ENCODE results near the gene ABCG4. TPM values are rescaled to one million over a fixed set of nuclear protein-coding genes. Genes with fewer than 3 reads are reported as not detected.

ABCG4 gene
- total and polyA plus RNA-seq, 2 donors (not counting 1 experiment from before 2014, with no cell fraction given), result not detected

- Mint-ChIP-seq H3K9me3 (ENCODE audit: insufficient read depth) (no peaks in the 10 kb centered on the region), H3K27ac (no peak overlapping the region), H3K4me1 (peaks cover 4% of the 10 kb centered on the region), H3K4me3 (no peak overlapping the region), H3K27me3 (no peaks in the 10 kb centered on the region)
- H3K27ac ChIP-seq (ENCODE audit: low read length in 2 of 2), result no peak overlapping the region
- no peaks in the 10 kb centered on the region for H3K4me1 ChIP-seq (ENCODE audit: control insufficient read depth in 2 of 2, insufficient read depth in 2 of 2, low read length in 2 of 2)
- no peaks in the 10 kb centered on the region for H3K36me3 ChIP-seq (replicated peaks in 1 of 2; ENCODE audit: control extremely low read depth in 1 of 2, control insufficient read depth in 1 of 2, extremely low read depth in 1 of 2, insufficient read depth in 2 of 2, low read length in 1 of 2)
- no peaks in the 10 kb centered on the region for H3K9me3 ChIP-seq (ENCODE audit: control extremely low read depth in 1 of 3, control insufficient read depth in 2 of 3, insufficient read depth in 1 of 3, low read length in 2 of 3)
- intact Hi-C loops (cut with micrococcal nuclease), result no loop called here
- TF ChIP-seq CTCF (IDR thresholded peaks at IDR 0.05) (no peak), EZH2 (IDR thresholded peaks at IDR 0.05; ENCODE audit: borderline replicate concordance, insufficient read depth, low read depth, low read length, poor library complexity, severe bottlenecking) (no peak)
- no peak overlapping the region for H3K4me3 ChIP-seq (ENCODE audit: control extremely low read depth in 1 of 5, extremely low read depth in 1 of 5, insufficient read depth in 1 of 5, low read depth in 2 of 5, low read length in 4 of 5)
- no peaks in the 10 kb centered on the region for H3K27me3 ChIP-seq (replicated peaks in 1 of 4; ENCODE audit: control extremely low read depth in 1 of 4, control insufficient read depth in 3 of 4, insufficient read depth in 4 of 4, low read length in 3 of 4)
- 90% methylated on average over 8 of the region's 8 CpGs for WGBS (ENCODE audit: insufficient coverage)
- no peak overlapping the region for H2AFZ ChIP-seq (ENCODE audit: insufficient read depth, low read depth, low read length, poor library complexity, severe bottlenecking)
- DNase-seq, result no peak
- H3K79me2 ChIP-seq (ENCODE audit: control insufficient read depth, insufficient read depth, low read length), result no peaks in the 10 kb centered on the region
- no peak overlapping the region for H3K9ac ChIP-seq (ENCODE audit: low read length)
- ChIA-PET CTCF (interaction anchor here (1.3 kb wide), 1 partner anchor 25 kb away, joined by 4 read pairs; no protein-coding TSS in a partner anchor), POLR2A (no interaction called here)
- no peaks in the 10 kb centered on the region for H4K20me1 ChIP-seq (ENCODE audit: control insufficient read depth, insufficient read depth, low read length, poor library complexity, severe bottlenecking)
- no peak overlapping the region for H3K4me2 ChIP-seq (replicated peaks; ENCODE audit: low read depth, low read length, poor library complexity, severe bottlenecking)
- ATAC-seq (ENCODE audit: low read depth), result no peak
Measured at GRCh38 chr11:119188887-119189286, 40.0 kb downstream of the ABCG4 start.

DNA sequence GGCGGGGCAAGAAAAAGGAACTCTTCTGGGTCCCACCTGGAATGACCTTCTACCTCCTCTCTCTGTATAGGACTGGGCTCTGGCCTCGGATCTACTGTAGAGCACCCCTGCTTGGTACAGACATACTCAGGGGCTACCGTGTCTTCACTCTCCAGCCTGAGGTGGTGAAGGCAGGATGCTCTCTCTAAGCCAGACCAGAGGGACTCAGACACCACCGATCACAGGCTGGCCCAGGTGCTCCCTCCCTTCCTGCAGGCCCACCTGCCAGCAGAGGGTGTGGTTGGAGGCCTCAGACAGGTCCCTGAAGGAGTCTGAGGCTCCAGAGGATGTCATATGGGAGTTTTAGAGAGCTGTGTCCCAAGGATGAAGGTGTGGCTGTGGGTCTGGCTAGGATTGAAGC lies 40.5 kb downstream of the ABCG4 start:
- Histone ChIP-seq H3K27ac (ENCODE audit: low read length in 2 of 2) (no peak overlapping the region), H3K36me3 (replicated peaks in 1 of 2; ENCODE audit: control extremely low read depth in 1 of 2, control insufficient read depth in 1 of 2, extremely low read depth in 1 of 2, insufficient read depth in 2 of 2, low read length in 1 of 2) (no peaks in the 10 kb centered on the region), H3K9ac (ENCODE audit: low read length) (no peak overlapping the region), H3K4me2 (replicated peaks; ENCODE audit: low read depth, low read length, poor library complexity, severe bottlenecking) (no peak overlapping the region), H3K4me1 (ENCODE audit: control insufficient read depth in 2 of 2, insufficient read depth in 2 of 2, low read length in 2 of 2) (no peaks in the 10 kb centered on the region), H4K20me1 (ENCODE audit: control insufficient read depth, insufficient read depth, low read length, poor library complexity, severe bottlenecking) (no peaks in the 10 kb centered on the region), H3K27me3 (replicated peaks in 1 of 4; ENCODE audit: control extremely low read depth in 1 of 4, control insufficient read depth in 3 of 4, insufficient read depth in 4 of 4, low read length in 3 of 4) (no peaks in the 10 kb centered on the region), H3K4me3 (ENCODE audit: control extremely low read depth in 1 of 5, extremely low read depth in 1 of 5, insufficient read depth in 1 of 5, low read depth in 2 of 5, low read length in 4 of 5) (no peak overlapping the region), H3K9me3 (ENCODE audit: control extremely low read depth in 1 of 3, control insufficient read depth in 2 of 3, insufficient read depth in 1 of 3, low read length in 2 of 3) (no peaks in the 10 kb centered on the region), H2AFZ (ENCODE audit: insufficient read depth, low read depth, low read length, poor library complexity, severe bottlenecking) (no peak overlapping the region), H3K79me2 (ENCODE audit: control insufficient read depth, insufficient read depth, low read length) (no peaks in the 10 kb centered on the region)
- WGBS (ENCODE audit: insufficient coverage), result 90% methylated on average over 4 of the region's 4 CpGs
- ATAC-seq (ENCODE audit: low read depth), result no peak
- Mint-ChIP-seq H3K27ac (no peak overlapping the region), H3K9me3 (ENCODE audit: insufficient read depth) (no peaks in the 10 kb centered on the region), H3K4me1 (peaks cover 3% of the 10 kb centered on the region), H3K27me3 (no peaks in the 10 kb centered on the region), H3K4me3 (no peak overlapping the region)
- TF ChIP-seq CTCF (IDR thresholded peaks at IDR 0.05), result no peak
- no peak for TF ChIP-seq EZH2 (IDR thresholded peaks at IDR 0.05; ENCODE audit: borderline replicate concordance, insufficient read depth, low read depth, low read length, poor library complexity, severe bottlenecking)
- DNase-seq, result no peak
- ChIA-PET CTCF (interaction anchor here (1.3 kb wide), 2 partner anchors 20 to 25 kb away, joined by 3 to 4 read pairs; no protein-coding TSS in a partner anchor), POLR2A (no interaction called here)
- intact Hi-C loops (cut with micrococcal nuclease), result no loop called here
